Activated effector memory CD4-positive, alpha-beta T cell treated with Interleukin-2 at 50 U/mL for 16 hours (primary cell): Measurements from ENCODE around the gene FBXO41.
"Not testable (repeated sequence)": the region's sequence is repeated elsewhere in the genome, so short reads cannot be mapped to it uniquely, and the experiment has no call there.

Source experiments
- DNase-seq: peaks from one replicate; pipeline ENCODE4 v3.0.0-alpha.2; 2020

Gene FBXO41

DNA sequence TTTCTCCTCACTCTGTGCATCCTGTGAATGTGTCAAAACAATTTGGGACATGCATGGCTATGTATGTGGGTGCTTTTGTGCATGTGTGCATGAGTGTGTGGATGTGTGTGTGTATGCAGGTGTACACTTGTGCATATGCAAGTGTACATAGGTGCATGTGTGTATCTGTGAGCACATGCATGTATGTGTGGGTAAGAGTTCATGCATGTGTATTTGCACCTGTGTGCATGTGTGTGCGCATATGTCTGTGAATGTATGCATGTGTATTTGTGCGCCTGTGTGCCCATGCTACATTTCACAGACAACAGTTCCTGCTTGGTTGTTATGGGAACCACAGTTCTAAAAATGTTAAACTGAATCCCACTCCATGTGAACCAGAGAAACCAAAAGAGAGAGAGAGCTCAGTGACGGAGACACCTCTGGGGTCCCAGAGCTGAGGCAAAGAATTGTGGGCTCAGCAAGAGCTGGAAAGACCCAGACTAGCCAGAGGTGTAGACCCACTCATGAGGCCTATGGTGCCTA, 1.9 kb upstream of the FBXO41 start:
- DNase-seq = no peak

DNA sequence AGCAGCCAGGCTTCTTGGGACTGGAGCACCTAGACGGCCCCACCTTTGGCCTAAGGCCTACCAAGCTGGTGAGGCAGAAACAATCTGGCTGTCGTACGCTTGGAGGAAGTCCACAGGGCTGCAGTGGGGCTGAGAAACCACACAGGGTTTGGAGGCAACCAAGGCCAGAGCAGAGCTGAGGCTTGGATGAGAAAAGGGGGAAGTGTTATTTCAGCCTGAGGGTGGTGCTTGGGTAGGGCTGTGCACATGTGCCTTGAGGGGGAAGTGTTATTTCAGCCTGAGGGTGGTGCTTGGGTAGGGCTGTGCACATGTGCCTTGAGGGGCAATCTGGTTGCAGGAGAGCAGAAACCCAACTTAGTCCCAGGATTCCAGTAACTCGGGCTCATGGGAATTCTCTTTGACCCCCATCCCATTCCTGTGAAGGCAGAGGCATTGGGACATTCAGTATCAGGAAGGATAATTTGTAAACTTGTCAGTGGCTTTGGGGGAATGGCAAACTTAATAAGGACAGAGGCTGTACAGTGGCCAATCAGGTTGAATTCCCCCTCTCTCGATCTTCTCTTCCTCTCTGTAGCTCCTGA, 971 bp upstream of the FBXO41 start:
- DNase-seq = no peak

DNA sequence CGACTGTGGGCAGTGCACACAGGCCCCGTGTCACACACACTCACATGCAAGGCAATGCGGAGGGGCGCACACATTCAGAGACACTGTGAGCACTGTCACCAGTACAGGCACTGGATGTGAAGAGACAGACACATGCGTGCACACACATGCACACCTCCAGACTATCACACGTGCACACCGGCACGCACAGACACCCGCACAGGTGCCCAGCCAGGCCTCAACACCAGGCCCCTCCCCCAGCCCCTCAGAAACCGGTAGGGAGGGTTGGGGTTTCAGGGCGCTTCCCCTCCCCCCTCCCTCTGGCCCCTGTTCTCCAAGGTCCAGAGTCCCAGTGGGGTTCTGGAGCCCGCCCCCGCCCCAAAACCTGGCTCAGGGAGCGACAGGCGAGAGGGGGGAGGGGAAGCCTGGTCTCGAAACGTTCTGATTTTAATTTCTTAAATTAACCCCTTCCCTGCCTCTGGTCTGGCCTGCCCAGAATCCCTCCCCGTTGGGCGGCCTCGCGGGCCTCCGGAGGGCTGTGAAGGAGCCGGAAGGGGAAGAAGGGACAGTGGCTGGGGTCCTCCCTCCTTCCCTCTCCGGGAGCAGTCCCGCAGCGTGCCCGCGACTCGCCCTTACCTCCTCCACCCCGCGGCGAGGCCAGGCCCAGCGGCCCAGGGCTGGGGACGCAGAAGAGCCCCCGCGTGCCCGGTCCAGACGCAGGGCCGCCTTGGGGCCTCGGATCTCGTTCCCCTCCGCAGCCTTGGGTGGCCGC, 558 bp downstream of the FBXO41 start:
- no peak for DNase-seq

DNA sequence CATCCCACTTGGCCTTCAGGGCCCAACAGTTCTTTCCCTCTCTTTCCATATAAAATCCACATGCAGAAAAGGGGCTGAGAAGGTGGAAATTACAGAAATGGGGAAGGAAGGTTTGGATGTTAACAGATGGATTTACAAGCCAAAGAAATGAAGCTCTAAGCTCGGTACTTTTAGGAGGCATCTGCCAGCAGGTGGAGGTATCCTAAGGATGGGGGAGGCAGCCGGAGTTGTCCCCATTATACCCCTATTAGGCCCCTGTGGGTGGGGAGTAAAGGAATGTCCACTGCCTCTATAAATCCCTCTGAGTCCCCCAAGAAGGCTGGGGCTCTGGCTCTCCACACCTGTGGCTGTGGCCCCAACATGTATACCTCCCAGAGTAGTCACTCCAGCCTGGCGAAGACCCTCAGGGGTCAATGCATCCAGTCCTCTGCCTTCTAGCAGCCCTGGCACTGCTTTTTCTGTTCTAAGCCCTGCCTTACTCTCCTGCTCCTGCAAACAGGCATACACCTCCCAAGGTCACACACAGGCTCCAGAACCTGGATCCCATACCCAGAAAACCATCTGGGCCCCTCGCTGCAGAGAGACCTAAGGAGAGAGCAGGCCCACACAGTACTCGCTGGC, 1.2 kb downstream of the FBXO41 start:
- no peak for DNase-seq

DNA sequence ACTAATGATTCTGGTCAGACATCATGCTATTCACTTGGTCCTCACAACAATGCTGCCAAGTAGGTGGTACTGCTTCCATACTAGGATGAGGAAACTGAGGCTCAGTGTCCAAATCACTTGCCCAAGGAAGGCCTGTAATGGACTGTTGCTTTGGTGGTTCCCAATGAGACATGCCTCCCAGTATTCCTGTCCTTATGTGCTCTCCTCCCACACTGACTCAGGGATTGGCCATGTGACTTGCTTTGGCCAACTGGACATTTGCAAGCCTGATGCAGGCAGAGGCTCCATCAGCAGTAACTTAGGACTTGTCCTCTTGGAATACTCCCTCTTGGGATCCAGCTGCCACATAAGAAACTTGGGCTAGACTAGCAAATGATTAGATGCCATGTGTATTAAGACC, 3.0 kb downstream of the FBXO41 start:
- no peak for DNase-seq

DNA sequence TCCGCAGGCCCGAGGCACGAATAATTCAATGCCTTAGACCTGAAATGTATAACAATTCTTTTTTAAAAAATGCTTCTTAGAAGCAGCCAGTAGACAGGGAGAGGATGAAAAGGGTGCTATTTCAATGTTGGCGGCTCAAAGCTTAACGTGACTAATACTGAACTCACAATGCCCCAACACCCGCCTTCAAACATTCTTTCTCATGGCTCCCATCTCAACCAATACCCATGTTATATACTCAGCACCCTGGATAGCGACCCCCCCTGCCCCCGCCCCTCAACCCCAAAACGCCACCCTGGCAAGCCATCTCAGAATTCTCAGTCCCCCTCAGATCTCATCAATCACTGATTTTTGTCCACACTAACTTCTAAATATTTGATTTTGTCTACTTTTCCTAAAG, 4.4 kb downstream of the FBXO41 start:
- DNase-seq = no peak

DNA sequence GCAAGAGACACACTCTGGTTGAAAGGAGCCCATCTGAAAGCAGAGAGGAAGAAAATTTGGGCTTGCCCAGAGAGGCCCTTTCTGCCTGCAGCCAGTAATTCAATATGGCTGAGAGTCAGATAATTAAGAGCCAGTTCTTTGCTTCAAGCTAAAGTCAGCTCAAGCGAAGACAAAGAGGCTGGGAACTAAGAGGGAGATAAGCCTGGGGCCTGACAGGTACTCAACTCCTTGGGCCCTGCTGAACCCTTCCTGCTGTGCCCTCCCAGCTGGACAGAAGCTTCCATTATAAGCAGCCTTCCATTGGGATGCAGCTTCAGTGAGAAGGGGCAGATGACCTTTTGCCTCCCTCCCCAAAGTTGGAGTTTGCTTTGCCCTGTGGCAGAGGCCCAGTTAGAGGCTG, 12.0 kb downstream of the FBXO41 start:
- DNase-seq = no peak

DNA sequence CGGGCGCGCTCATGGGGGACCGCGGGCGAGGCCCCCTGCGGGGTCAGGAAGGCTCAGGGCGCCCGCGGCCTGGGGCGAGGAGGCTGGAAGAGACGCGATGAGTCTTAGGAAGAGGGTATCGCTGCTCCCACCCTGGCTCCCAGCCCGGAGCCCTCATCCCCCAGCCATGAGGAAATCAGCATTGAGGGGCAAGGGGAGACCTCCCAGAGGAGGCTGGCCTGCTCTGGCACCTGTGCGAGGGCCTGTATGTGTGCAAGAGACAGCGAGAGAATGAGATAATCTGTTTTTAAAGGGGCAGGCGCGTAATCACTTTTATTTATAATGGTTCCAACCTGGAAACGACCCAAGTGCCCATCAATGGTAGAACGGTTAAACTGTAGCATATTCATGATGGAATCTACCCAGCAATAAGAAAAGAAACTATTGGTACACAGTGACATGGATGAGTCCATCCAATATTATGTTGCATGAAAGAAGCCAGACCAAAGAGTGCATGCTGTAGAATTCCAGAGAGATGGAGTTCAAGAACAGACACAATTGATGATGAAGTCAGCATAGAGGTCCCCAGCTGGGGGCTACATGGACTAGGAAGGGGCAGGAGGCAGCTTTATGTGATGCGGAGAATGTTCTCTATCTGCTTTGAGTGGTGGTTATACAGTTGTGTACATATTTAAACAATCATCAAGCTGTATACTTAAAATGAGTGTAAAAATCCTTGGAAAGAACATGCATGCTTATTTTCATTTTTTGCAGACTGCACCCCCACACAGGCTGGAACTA, 14.4 kb downstream of the FBXO41 start:
- no peak for DNase-seq

DNA sequence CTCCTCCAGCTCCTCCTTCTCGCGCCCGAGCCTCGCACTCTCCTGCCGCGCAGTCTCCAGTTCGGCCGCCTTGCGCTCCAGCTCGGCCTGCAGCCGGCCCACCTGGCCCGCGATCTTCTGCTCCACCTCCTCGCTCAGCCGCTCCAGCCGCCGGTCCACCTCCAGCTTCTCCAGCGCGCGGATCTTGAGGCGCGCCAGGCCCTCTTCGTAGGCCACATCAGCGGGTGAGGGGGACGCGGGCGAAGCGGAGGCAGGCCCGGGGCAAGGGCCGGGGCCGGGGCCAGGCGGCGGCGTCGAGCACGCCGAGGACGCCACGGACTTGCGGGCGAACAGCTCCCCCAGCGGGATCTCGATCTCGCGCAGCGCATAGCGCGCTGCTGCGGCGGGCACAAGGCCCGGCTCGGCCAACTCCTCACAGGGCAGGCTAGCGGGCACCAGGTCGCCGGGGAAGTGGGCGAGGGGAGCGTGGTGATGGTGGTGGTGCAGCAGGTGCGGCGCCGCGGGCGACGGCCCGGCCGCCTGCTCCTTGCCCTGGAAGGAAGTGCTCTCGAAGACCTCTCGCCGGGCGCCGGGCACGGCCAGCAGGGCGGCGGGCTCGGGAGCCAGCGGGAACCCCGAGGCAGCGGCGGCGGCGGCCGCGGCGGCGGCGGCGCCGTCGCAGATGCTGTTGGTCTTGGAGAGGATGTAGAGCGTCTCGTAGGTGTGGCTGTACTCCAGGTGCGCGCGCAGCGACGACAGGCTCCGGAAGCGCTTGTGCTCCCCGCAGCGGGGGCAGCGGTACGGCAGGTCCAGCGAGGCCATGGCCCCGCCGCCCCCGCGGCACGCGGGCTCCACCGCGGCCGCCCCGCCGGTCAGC, 15.2 kb downstream of the FBXO41 start:
- peak; percentile 71 for DNase-seq

DNA sequence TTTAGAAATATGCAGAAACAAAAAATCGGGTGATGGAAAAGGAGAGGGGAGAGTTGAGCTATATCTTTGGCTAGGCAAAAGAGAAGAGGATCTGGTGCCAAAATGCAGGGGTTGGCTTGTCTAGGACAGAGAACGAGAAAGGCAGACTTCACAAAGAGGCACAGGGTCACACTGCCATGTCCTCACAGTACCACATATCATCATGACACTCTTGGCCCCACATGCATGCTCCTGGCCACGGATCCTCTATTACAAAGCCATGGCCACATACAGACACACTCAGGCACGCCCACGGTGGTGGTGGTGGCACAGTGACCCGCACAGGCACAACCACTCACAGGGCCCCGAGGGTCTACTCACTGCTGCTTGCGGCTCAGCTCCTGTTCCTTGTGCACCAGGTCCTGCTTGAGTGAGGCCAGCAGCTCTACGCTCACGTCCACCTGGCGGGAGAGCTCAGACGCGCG, 15.9 kb downstream of the FBXO41 start:
- no peak for DNase-seq

DNA sequence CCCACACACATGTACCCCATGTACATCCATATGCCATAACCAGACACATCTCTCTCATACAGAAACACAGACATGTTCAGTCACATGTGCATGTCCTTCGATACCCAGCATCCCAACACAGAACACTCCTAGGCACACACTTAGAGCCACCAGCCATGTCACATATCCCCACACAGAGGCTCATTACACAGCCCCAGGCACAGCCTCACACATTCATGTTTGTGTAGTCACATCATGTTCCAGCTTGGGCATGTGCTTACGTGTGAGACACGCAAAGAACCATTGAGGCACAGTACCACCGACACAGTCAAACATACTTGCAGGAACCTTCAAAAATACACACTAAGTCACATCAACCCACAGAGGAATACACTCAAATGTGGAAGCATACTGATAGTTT, 17.3 kb downstream of the FBXO41 start:
- no peak for DNase-seq

DNA sequence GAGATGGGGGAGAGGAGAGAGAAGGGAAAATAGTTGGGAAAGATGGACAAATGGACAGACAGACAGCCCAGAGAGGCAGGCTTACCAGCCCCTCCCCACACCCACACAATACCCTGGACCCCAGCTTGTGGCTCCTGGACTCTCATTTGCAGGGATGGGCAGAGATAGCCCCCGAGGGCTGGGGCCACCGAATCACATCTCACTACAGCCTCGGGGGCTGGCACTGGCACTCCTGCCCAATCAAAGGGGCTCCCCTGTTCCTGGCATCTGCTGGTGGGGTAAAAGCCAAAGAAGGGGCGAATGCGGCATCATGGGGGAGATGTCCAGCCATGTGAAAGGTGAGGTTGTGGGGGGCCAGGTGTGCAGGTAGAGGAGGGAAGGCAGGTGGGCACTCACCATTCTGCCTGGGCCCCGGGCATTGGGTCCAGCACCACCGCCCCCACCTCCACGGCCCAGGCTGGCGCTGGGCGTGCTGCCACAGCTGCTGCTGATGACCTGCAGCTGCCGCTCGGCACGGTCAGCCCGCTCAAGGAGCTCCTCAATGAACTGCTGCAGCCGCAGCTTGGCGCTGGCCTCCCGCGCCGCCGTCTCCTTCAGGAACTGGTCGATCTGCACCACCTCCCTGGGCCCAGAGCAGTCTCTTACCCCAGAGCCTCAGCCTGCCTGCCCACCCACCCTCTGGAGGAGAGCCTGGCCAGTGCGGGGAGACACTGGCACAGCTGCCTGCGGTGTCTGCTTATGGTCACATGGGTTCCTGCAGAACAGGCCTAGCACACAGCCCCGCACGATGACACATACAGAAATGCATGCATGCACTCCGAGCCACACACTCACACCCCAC, 18.0 kb downstream of the FBXO41 start:
- DNase-seq = no peak

DNA sequence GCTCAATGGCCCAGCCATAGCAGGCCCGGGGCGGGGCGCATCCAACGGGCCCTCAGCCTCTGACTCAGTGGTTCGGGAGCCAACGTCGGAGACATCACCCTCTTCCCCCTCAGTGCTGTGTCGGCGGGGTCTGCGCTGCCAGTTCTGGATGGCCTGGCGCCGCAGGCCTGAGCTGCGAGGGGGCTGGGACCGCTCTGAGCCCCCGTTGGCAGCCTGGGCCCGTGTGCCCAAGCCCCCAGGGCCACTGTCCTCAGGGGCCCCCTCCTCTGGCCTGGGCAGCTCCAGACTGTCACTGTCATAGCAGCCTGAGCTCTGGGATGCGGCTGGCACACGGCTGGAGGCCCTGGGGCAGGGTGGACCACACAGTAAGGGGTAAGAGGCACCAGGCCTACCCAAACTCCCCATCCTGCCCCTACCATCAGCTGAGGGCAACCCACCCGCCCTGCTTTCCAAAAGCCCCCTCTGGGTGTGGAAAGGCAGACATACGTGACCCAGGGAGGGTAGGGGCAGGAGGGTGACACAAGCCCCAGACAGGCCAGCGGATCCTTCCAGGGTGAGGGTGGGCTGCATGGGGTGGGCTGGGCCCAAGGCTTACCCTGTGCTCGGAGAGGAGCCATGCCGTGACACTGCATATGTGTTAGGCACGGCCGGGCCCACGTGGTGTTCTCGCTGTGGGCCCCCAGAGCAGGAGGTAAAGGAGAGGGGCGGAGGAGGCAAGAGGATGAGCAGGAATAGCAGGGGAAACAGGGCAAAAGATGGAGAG, 18.8 kb downstream of the FBXO41 start:
- no peak for DNase-seq

DNA sequence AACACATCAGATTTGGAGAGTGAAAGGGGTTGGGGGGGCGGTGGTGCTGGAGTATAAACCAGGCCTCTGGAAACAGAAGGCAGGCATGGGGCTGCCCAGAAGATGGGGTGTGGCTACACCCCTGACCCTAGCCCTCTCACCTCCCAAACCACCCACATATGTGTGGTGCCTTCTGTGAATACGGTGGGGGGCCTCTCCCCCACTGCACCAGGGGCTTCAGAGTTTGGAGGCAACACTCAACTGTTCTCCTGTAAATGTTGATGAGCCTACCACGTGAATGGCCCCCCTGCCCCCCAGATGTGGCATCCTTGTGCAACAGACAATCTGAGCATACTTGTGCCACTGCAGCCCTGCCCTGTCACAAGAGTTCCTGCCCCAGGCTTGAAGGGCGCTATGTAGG, 19.5 kb downstream of the FBXO41 start:
- DNase-seq = no peak

DNA sequence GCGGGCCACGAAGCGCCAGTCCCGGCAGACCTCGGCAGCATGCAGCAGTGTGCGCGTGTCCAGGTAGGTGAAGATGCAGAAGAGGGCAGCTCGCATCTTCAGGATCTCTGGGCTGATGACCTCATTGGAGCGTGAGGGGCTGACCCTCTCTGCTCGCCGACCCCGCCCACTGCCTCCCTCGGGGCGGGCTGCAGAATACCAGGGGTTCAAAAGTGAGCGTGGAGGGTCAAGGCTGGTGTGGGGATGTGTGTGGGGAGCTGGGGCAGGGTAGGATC, 20.0 kb downstream of the FBXO41 start:
- DNase-seq = no peak

DNA sequence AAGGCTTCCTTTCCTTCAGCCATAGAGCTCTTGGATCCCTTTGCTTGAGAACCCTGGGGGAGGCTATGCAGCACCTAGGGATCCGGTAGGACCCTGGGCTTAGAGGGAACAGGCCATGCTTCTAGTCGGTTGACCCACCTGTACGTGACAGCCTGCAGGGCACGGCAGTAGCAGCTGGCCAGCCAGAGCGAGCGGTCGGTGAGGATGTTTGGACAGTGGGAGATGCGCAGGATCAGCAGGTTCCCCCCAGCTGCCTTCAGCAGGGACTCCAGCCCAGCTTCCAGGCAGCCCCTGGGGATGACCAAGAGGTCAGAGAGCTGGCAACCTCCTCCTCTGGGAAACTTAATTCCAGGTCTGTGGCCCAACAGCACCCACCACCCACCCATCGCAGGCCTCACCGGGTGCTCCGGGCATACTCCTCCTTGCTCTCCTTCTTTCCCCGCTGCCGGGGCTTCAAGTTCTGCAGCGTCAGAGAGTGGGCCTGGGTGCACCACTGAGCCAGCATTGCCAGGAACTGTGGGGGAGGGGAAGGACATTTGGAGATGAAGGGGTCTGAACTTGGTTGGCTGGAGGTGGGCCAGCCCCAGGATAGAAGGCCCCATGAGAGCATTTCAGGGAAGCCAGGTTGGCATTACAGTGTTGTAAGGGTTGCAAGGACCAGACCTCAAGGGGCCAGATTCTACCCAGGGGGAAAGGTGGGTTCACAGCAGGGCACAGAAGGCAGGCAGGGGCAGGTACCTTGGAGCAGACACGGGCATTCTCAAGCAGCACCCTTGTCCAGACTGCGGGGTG, 20.5 kb downstream of the FBXO41 start:
- DNase-seq = no peak

DNA sequence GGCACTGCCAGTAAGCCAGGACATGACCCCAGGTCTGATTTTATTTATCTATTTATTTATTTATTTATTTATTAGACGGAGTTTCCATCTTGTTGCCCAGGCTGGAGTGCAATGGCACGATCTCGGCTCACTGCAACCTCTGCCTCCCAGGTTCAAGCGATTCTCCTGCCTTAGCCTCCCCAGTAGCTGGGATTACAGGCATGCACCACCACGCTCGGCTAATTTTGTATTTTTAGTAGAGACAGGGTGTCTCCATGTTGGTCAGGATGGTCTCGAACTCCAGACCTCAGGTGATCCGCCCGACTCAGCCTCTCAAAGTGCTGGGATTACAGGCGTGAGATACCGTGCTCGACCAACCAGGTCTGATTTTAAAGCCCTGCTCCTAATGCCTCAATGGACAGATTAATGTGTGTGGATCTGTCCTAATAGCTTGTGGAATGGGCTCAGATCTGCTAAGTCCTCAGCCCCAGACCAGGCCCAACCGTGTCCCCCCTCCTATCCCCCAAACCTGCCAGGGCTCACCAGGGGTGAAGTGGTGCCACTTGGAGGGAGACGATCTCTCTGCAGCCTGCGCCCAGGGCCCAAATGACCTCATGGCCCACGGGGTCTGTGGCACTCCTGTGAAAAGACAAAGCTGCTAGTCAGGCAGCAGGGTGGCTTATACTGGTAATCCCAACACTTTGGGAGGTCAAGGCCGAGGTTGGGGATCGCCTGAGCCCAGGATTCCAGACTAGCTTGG, 21.4 kb downstream of the FBXO41 start:
- DNase-seq = not testable (repeated sequence)

DNA sequence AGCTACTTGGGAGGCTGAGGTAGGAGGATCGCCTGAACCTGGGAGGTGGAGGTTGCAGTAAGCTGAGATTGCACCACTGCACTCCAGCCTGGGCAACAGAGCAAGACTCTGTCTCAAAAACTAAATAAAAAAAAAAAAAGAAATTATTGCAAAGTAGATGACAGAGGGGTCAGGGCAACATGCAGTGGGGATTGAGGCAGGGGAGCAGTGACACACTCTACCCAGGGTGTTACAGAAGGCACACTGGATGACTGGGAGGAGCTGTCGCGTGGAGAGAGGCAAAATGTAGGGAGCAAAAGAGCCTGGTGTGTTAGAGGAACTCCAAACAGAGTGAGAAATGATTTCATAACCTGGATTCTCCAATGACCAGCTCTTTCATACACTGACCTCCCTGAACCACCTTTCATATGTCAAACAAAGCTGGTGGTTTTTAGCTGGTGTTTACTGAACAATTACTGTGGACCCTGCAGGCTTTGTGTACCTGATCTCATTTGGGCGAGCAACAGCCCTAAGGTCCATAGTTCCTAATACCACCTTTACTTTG, 22.1 kb downstream of the FBXO41 start:
- no peak for DNase-seq
